ENCODE data around the gene STKLD1.

Gene STKLD1

GRCh38 chr9:133355881-133356357 is 20.2 kb upstream of the STKLD1 start:
- no peak for DNase-seq (ENCODE audit: low spot score)
- in situ Hi-C loops (cut with MboI; ENCODE audit: low sequenced_read_pairs, unreplicated experiment), result no loop called here
- TF ChIP-seq, protein P1, sequence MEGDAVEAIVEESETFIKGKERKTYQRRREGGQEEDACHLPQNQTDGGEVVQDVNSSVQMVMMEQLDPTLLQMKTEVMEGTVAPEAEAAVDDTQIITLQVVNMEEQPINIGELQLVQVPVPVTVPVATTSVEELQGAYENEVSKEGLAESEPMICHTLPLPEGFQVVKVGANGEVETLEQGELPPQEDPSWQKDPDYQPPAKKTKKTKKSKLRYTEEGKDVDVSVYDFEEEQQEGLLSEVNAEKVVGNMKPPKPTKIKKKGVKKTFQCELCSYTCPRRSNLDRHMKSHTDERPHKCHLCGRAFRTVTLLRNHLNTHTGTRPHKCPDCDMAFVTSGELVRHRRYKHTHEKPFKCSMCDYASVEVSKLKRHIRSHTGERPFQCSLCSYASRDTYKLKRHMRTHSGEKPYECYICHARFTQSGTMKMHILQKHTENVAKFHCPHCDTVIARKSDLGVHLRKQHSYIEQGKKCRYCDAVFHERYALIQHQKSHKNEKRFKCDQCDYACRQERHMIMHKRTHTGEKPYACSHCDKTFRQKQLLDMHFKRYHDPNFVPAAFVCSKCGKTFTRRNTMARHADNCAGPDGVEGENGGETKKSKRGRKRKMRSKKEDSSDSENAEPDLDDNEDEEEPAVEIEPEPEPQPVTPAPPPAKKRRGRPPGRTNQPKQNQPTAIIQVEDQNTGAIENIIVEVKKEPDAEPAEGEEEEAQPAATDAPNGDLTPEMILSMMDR (IDR thresholded peaks at IDR 0.05; ENCODE audit: borderline replicate concordance, control extremely low read depth, extremely low read depth, insufficient read depth, missing control alignments), result no peak

- in situ Hi-C loops (cut with MboI; ENCODE audit: low sequenced_read_pairs, unreplicated experiment), result no loop called here
- TF ChIP-seq, protein P1 (IDR thresholded peaks at IDR 0.05; ENCODE audit: borderline replicate concordance, control extremely low read depth, extremely low read depth, insufficient read depth, missing control alignments), result no peak
- DNase-seq (ENCODE audit: low spot score), result peak; percentile 96
These were observed 19.6 kb upstream of the STKLD1 start, which contains the start of the genes SURF1 and SURF2 for GRCh38 chr9:133356391-133357091. TSS of gene SURF1 (minus strand) at chr9:133356487. CDS start at chr9:133356453, 34 bp downstream. TSS of gene SURF2 (plus strand) at chr9:133356550. CDS start at chr9:133356593, 43 bp downstream.

DNA sequence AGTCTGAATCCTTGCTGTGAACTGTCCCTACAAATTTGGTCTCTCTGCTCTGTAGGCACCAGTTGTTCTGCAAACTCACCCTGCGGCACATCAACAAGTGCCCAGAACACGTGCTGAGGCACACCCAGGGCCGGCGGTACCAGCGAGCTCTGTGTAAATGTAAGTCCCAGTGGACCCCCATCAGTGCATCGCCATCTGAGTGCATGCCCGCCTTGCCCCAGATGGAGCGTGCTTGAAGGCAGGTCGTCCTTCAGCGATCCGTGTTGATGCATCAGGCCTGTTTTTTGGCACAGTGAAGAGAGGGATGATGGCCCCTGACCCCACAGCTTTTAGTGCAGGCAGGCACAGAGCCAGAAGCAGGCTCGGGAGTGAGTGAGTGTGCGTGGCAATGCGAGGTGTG is 18.5 kb upstream of the STKLD1 start:
- TF ChIP-seq, protein P1 (IDR thresholded peaks at IDR 0.05; ENCODE audit: borderline replicate concordance, control extremely low read depth, extremely low read depth, insufficient read depth, missing control alignments), result no peak
- no peak for DNase-seq (ENCODE audit: low spot score)
- in situ Hi-C loops (cut with MboI; ENCODE audit: low sequenced_read_pairs, unreplicated experiment), result no loop called here

- DNase-seq (ENCODE audit: low spot score), result no peak
- TF ChIP-seq, protein P1 (IDR thresholded peaks at IDR 0.05; ENCODE audit: borderline replicate concordance, control extremely low read depth, extremely low read depth, insufficient read depth, missing control alignments), result peak; percentile 12
- in situ Hi-C loops (cut with MboI; ENCODE audit: low sequenced_read_pairs, unreplicated experiment), result no loop called here
These were observed 16.6 kb upstream of the STKLD1 start for GRCh38 chr9:133359399-133360175.

DNA sequence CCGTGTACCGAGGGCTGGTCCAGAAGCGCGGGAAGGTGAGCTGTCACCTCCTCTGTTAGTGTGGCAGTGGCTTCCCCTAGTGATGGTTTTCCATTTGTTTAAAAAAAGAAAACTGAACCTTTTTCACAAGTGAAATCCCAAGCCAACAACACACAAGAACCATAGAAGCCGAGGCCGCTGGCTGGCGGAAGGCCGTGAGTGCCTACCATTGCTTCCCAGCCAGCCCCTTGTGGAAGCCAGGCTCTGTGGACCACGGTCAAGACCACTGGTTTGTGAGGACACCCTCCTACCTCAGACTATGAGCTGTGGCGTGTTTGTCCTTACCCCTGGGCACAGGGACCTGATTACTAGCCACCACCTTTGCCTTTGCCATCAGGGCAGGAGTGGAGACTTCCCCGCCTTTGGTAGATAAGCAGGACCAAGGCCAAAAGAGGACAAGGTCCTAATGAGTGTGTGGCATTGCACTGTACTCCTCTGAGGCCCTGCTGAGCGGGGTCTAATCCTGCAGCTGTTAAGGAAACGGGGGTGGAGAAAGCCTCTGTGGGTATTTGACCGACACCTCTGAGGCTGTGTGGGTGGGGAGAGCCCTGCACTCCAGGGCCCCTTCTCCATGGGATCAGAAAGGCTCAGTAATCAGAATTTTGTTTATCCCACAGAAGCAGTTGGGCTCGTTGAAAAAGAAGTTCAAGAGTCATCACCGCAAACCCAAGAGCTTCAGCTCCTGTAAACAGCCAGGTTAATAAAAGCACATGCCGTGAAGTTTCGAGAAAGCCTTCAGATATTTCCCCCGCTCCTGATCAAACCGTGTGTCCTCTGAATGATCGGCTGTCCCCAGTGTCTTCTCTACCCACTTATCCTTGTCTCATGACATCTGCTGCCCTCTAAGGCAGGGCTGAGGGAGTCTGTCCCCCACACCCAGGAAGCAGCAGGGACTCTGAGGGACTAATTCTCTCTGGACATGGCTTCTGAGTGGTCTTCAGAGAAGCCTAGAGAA is 15.5 kb upstream of the STKLD1 start:
- DNase-seq (ENCODE audit: low spot score), result no peak
- TF ChIP-seq, protein P1 (IDR thresholded peaks at IDR 0.05; ENCODE audit: borderline replicate concordance, control extremely low read depth, extremely low read depth, insufficient read depth, missing control alignments), result no peak
- in situ Hi-C loops (cut with MboI; ENCODE audit: low sequenced_read_pairs, unreplicated experiment), result no loop called here

Measured in GM13976 (cell line).